HL-60/S4 treated with phorbol 12-myristate 13-acetate at 8.2 ng/mL for 4 days and 3 days (cell line): Measurements from ENCODE around the gene RBKS.
"Not testable (repeated sequence)": the region's sequence is repeated elsewhere in the genome, so short reads cannot be mapped to it uniquely, and the experiment has no call there.

Experiments used
- in situ Hi-C: fragments of 300-500 bp; cut with MboI; formaldehyde crosslinking; loops from 2 replicates; pipeline ENCODE4 v1.15.0; 2022; ENCODE audit warnings: low sequenced_read_pairs

The RBKS gene

GRCh38 chr2:27875089-27875881 is 14.9 kb downstream of the RBKS start:
- in situ Hi-C loops, result no loop called here

GRCh38 chr2:27873091-27873490 is 17.1 kb downstream of the RBKS start:
- in situ Hi-C loops, result no loop called here

GRCh38 chr2:27871802-27872201 is 18.4 kb downstream of the RBKS start:
- in situ Hi-C loops, result no loop called here

- in situ Hi-C loops, result no loop called here
These were observed 19.5 kb downstream of the RBKS start for GRCh38 chr2:27870724-27871123.

- in situ Hi-C loops, result no loop called here
These were observed 20.4 kb downstream of the RBKS start for GRCh38 chr2:27869763-27870162.

GRCh38 chr2:27866237-27866636 is 23.9 kb downstream of the RBKS start:
- in situ Hi-C loops, result no loop called here

- in situ Hi-C loops, result not testable (repeated sequence)
These were observed 26.2 kb downstream of the RBKS start for GRCh38 chr2:27863955-27864354.

GRCh38 chr2:27863146-27863545 is 27.0 kb downstream of the RBKS start:
- in situ Hi-C loops, result no loop called here

GRCh38 chr2:27860111-27860510 is 30.1 kb downstream of the RBKS start:
- in situ Hi-C loops, result no loop called here

- in situ Hi-C loops, result no loop called here
These were observed 32.6 kb downstream of the RBKS start for GRCh38 chr2:27857417-27858172.

GRCh38 chr2:27856956-27857355 is 33.2 kb downstream of the RBKS start:
- in situ Hi-C loops, result no loop called here

GRCh38 chr2:27856386-27856785 is 33.8 kb downstream of the RBKS start:
- in situ Hi-C loops, result no loop called here

- in situ Hi-C loops, result no loop called here
These were observed 34.7 kb downstream of the RBKS start for GRCh38 chr2:27855476-27855875.

- in situ Hi-C loops, result no loop called here
These were observed 35.8 kb downstream of the RBKS start for GRCh38 chr2:27854229-27854862.

- in situ Hi-C loops, result no loop called here
These were observed 37.5 kb downstream of the RBKS start for GRCh38 chr2:27852691-27853090.

- in situ Hi-C loops, result no loop called here
These were observed 40.5 kb downstream of the RBKS start for GRCh38 chr2:27849558-27850205.

- in situ Hi-C loops, result no loop called here
These were observed 42.9 kb downstream of the RBKS start for GRCh38 chr2:27847333-27847732.

GRCh38 chr2:27844821-27845255 is 45.3 kb downstream of the RBKS start:
- in situ Hi-C loops, result no loop called here

GRCh38 chr2:27843992-27844391 is 46.2 kb downstream of the RBKS start:
- in situ Hi-C loops, result no loop called here

GRCh38 chr2:27842894-27843293 is 47.3 kb downstream of the RBKS start:
- in situ Hi-C loops, result no loop called here

GRCh38 chr2:27839022-27839618 is 51.1 kb downstream of the RBKS start:
- in situ Hi-C loops, result no loop called here
